IMR-90 (cell line): ENCODE results near the gene PRSS56.

Experiments
- FOS ChIP-seq: fragments of 150-350 bp; IDR thresholded peaks from 2 replicates; pipeline ENCODE4 v1.6.1; 2016; ENCODE audit warnings: low read depth, low read length
- MAFK ChIP-seq: IDR thresholded peaks from 2 replicates; pipeline ENCODE4 v1.6.1; 2012; ENCODE audit warnings: low read depth, low read length, improper control_type of control experiment
- MAZ ChIP-seq: IDR thresholded peaks from 2 replicates; pipeline ENCODE4 v1.6.1; 2012; ENCODE audit warnings: low read depth, mild to moderate bottlenecking, low read length, improper control_type of control experiment, moderate library complexity, borderline replicate concordance
- MXI1 ChIP-seq: IDR thresholded peaks from 2 replicates; pipeline ENCODE4 v1.6.1; 2012; ENCODE audit warnings: low read depth, mild to moderate bottlenecking, low read length, moderate library complexity, borderline replicate concordance
- NFE2L2 ChIP-seq: fragments of 150-350 bp; IDR thresholded peaks from 2 replicates; pipeline ENCODE4 v1.6.1; 2016; ENCODE audit warnings: low read depth, mild to moderate bottlenecking, low read length
- POLR2A ChIP-seq: IDR thresholded peaks from 2 replicates; pipeline ENCODE4 v1.6.1; 2012; ENCODE audit warnings: mild to moderate bottlenecking, low read depth, low read length
- RCOR1 ChIP-seq: IDR thresholded peaks from 2 replicates; pipeline ENCODE4 v1.6.1; 2012; ENCODE audit warnings: mild to moderate bottlenecking, low read length, improper control_type of control experiment; ENCODE audit not compliant: insufficient replicate concordance
- SMC3 ChIP-seq: fragments of 150-350 bp; IDR thresholded peaks from 2 replicates; pipeline ENCODE4 v1.6.1; 2016; ENCODE audit warnings: low read depth, mild to moderate bottlenecking, antibody characterized with exemption, low read length, moderate library complexity
- TF ChIP-seq, protein P1 (sequence below): conservative IDR thresholded peaks from 2 replicates; pipeline ENCODE4 v1.5.1; 2012; ENCODE audit warnings: mild to moderate bottlenecking, low read depth, low read length, improper control_type of control experiment

DNA sequence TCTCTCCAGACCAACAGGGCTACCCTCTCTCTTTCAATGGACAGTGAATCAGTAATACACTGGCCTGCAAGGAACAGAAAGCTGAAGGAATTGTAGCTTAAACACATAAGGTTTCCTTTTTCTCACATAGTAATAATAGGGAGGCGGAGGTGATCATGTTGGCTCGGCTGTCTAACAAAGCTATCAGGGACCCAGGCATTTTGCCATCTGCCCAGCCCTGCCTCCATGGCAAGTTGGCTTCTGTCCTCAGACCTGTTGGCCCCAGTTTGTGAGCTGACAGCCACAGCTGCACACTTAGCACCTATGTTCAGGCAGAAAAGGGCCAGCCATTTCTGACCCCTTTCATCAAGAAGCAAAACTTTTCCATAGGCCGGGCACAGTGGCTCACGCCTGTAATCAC, 17.3 kb downstream of the PRSS56 start:
- TF ChIP-seq, protein P1, sequence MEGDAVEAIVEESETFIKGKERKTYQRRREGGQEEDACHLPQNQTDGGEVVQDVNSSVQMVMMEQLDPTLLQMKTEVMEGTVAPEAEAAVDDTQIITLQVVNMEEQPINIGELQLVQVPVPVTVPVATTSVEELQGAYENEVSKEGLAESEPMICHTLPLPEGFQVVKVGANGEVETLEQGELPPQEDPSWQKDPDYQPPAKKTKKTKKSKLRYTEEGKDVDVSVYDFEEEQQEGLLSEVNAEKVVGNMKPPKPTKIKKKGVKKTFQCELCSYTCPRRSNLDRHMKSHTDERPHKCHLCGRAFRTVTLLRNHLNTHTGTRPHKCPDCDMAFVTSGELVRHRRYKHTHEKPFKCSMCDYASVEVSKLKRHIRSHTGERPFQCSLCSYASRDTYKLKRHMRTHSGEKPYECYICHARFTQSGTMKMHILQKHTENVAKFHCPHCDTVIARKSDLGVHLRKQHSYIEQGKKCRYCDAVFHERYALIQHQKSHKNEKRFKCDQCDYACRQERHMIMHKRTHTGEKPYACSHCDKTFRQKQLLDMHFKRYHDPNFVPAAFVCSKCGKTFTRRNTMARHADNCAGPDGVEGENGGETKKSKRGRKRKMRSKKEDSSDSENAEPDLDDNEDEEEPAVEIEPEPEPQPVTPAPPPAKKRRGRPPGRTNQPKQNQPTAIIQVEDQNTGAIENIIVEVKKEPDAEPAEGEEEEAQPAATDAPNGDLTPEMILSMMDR: no peak
- TF ChIP-seq RCOR1 (no peak), POLR2A (no peak), MAZ (no peak), FOS (no peak), MAFK (no peak), MXI1 (no peak), NFE2L2 (no peak), SMC3 (no peak)
